Erythroblast (primary cell): ENCODE data around the gene PPP2R5C.

ENCODE experiments used
- GATA1 ChIP-seq: IDR thresholded peaks from 2 replicates; pipeline ENCODE4 v1.6.1; 2011; ENCODE audit warnings: low read depth, mild to moderate bottlenecking, control low read depth, low read length, moderate library complexity
- POLR2A ChIP-seq: IDR thresholded peaks from 2 replicates; pipeline ENCODE4 v1.6.1; 2011; ENCODE audit warnings: mild to moderate bottlenecking, low read length

DNA sequence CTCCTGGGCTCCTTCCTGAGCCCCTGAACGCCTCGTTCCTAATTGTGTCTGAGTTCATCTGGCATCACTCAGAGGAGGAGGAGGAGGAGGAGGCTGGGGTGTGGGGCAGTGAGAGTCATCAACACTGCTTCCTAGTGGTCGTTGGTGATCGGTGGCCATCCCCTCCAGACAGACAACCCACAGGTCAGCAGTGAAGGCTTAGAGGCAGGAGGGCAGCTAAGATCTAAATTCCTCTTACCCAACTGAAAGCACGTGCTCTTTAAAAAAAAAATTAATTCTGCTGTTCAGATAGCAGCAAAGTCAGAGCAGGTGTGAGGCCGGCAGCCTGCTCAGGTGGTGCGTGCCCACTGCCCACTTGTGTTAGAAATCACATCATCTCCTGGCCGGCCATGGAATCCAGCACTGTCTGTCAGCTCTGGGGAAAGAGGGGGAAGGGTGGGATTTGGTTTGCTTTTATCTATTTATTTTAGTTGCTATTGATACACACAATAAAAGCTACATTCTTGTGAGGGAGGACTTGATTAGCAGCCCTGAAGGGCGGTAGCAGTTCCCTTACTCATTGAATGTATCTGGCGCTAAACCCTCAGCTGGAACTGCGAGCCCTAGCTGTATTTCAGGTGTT lies 46.6 kb downstream of the PPP2R5C start:
- TF ChIP-seq POLR2A (no peak), GATA1 (no peak)
